ENCODE measurements around the gene RIMBP2.

RIMBP2 gene

GRCh38 chr12:130671556-130671955, 44.5 kb downstream of the RIMBP2 start:
- Histone ChIP-seq H3K27me3 (ENCODE audit: control insufficient read depth, insufficient read depth, low read length, poor library complexity, severe bottlenecking) (no peaks in the 10 kb centered on the region), H3K4me1 (ENCODE audit: control insufficient read depth, insufficient read depth, low read length) (no peaks in the 10 kb centered on the region), H3K9me3 (ENCODE audit: control insufficient read depth, low read length) (peaks cover 4% of the 10 kb centered on the region), H3K27ac (ENCODE audit: insufficient read depth, low read depth, low read length, poor library complexity, severe bottlenecking) (no peak overlapping the region), H3K36me3 (ENCODE audit: control insufficient read depth, insufficient read depth, low read length) (no peaks in the 10 kb centered on the region), H3K4me3 (ENCODE audit: insufficient read depth, low read depth, low read length) (no peak overlapping the region)
- 71 to 74% methylated on average over 5 of the region's 5 CpGs for WGBS, 2 experiments

GRCh38 chr12:130669797-130670196, 46.3 kb downstream of the RIMBP2 start:
- H3K9me3 ChIP-seq (ENCODE audit: control insufficient read depth, low read length), result peaks cover 4% of the 10 kb centered on the region
- no peaks in the 10 kb centered on the region for H3K27me3 ChIP-seq (ENCODE audit: control insufficient read depth, insufficient read depth, low read length, poor library complexity, severe bottlenecking)
- no peaks in the 10 kb centered on the region for H3K36me3 ChIP-seq (ENCODE audit: control insufficient read depth, insufficient read depth, low read length)
- no peak overlapping the region for H3K4me3 ChIP-seq (ENCODE audit: insufficient read depth, low read depth, low read length)
- 92 to 93% methylated on average over 8 of the region's 8 CpGs for WGBS, 2 experiments
- H3K27ac ChIP-seq (ENCODE audit: insufficient read depth, low read depth, low read length, poor library complexity, severe bottlenecking), result no peak overlapping the region
- H3K4me1 ChIP-seq (ENCODE audit: control insufficient read depth, insufficient read depth, low read length), result no peaks in the 10 kb centered on the region

GRCh38 chr12:130669205-130669557, 46.9 kb downstream of the RIMBP2 start:
- Histone ChIP-seq H3K4me1 (ENCODE audit: control insufficient read depth, insufficient read depth, low read length) (no peaks in the 10 kb centered on the region), H3K9me3 (ENCODE audit: control insufficient read depth, low read length) (peaks cover 4% of the 10 kb centered on the region)

GRCh38 chr12:130668286-130669204, 47.6 kb downstream of the RIMBP2 start:
- Histone ChIP-seq H3K9me3 (ENCODE audit: control insufficient read depth, low read length) (peaks cover 4% of the 10 kb centered on the region), H3K27me3 (ENCODE audit: control insufficient read depth, insufficient read depth, low read length, poor library complexity, severe bottlenecking) (no peaks in the 10 kb centered on the region), H3K27ac (ENCODE audit: insufficient read depth, low read depth, low read length, poor library complexity, severe bottlenecking) (no peak overlapping the region), H3K4me1 (ENCODE audit: control insufficient read depth, insufficient read depth, low read length) (no peaks in the 10 kb centered on the region), H3K36me3 (ENCODE audit: control insufficient read depth, insufficient read depth, low read length) (no peaks in the 10 kb centered on the region), H3K4me3 (ENCODE audit: insufficient read depth, low read depth, low read length) (no peak overlapping the region)
- WGBS, 2 experiments, result 94 to 95% methylated on average over 20 of the region's 20 CpGs

More at GRCh38 chr12:130669205-130669557, 46.9 kb downstream of the RIMBP2 start:
- no peaks in the 10 kb centered on the region for H3K27me3 ChIP-seq (ENCODE audit: control insufficient read depth, insufficient read depth, low read length, poor library complexity, severe bottlenecking)
- H3K36me3 ChIP-seq (ENCODE audit: control insufficient read depth, insufficient read depth, low read length), result no peaks in the 10 kb centered on the region
- no peak overlapping the region for H3K27ac ChIP-seq (ENCODE audit: insufficient read depth, low read depth, low read length, poor library complexity, severe bottlenecking)
- 82 to 85% methylated on average over 9 to 10 of the region's 10 CpGs for WGBS, 2 experiments
- H3K4me3 ChIP-seq (ENCODE audit: insufficient read depth, low read depth, low read length), result no peak overlapping the region

- no peak overlapping the region for H3K4me3 ChIP-seq (ENCODE audit: insufficient read depth, low read depth, low read length)
- H3K27ac ChIP-seq (ENCODE audit: insufficient read depth, low read depth, low read length, poor library complexity, severe bottlenecking), result no peak overlapping the region
- no peaks in the 10 kb centered on the region for H3K36me3 ChIP-seq (ENCODE audit: control insufficient read depth, insufficient read depth, low read length)
- H3K27me3 ChIP-seq (ENCODE audit: control insufficient read depth, insufficient read depth, low read length, poor library complexity, severe bottlenecking), result no peaks in the 10 kb centered on the region
- peaks cover 4% of the 10 kb centered on the region for H3K9me3 ChIP-seq (ENCODE audit: control insufficient read depth, low read length)
- 92 to 96% methylated on average over 7 of the region's 7 CpGs for WGBS, 2 experiments
- no peaks in the 10 kb centered on the region for H3K4me1 ChIP-seq (ENCODE audit: control insufficient read depth, insufficient read depth, low read length)
Observed at GRCh38 chr12:130667421-130667960, 48.6 kb downstream of the RIMBP2 start.

GRCh38 chr12:130666645-130667044, 49.5 kb downstream of the RIMBP2 start:
- WGBS, 2 experiments, result 86 to 92% methylated on average over 1 of the region's 1 CpG
- H3K9me3 ChIP-seq (ENCODE audit: control insufficient read depth, low read length), result peaks cover 4% of the 10 kb centered on the region
- no peaks in the 10 kb centered on the region for H3K27me3 ChIP-seq (ENCODE audit: control insufficient read depth, insufficient read depth, low read length, poor library complexity, severe bottlenecking)
- H3K27ac ChIP-seq (ENCODE audit: insufficient read depth, low read depth, low read length, poor library complexity, severe bottlenecking), result no peak overlapping the region
- no peaks in the 10 kb centered on the region for H3K36me3 ChIP-seq (ENCODE audit: control insufficient read depth, insufficient read depth, low read length)
- H3K4me1 ChIP-seq (ENCODE audit: control insufficient read depth, insufficient read depth, low read length), result no peaks in the 10 kb centered on the region
- no peak overlapping the region for H3K4me3 ChIP-seq (ENCODE audit: insufficient read depth, low read depth, low read length)

- no peak overlapping the region for H3K27ac ChIP-seq (ENCODE audit: insufficient read depth, low read depth, low read length, poor library complexity, severe bottlenecking)
- H3K9me3 ChIP-seq (ENCODE audit: control insufficient read depth, low read length), result peaks cover 4% of the 10 kb centered on the region
- no peaks in the 10 kb centered on the region for H3K27me3 ChIP-seq (ENCODE audit: control insufficient read depth, insufficient read depth, low read length, poor library complexity, severe bottlenecking)
- 89 to 95% methylated on average over 3 of the region's 3 CpGs for WGBS, 2 experiments
- H3K4me1 ChIP-seq (ENCODE audit: control insufficient read depth, insufficient read depth, low read length), result no peaks in the 10 kb centered on the region
- no peak overlapping the region for H3K4me3 ChIP-seq (ENCODE audit: insufficient read depth, low read depth, low read length)
- no peaks in the 10 kb centered on the region for H3K36me3 ChIP-seq (ENCODE audit: control insufficient read depth, insufficient read depth, low read length)
Observed at GRCh38 chr12:130665753-130666152, 50.3 kb downstream of the RIMBP2 start.

- no peaks in the 10 kb centered on the region for H3K36me3 ChIP-seq (ENCODE audit: control insufficient read depth, insufficient read depth, low read length)
- H3K27me3 ChIP-seq (ENCODE audit: control insufficient read depth, insufficient read depth, low read length, poor library complexity, severe bottlenecking), result no peaks in the 10 kb centered on the region
- H3K4me3 ChIP-seq (ENCODE audit: insufficient read depth, low read depth, low read length), result no peak overlapping the region
- no peak overlapping the region for H3K27ac ChIP-seq (ENCODE audit: insufficient read depth, low read depth, low read length, poor library complexity, severe bottlenecking)
- no peaks in the 10 kb centered on the region for H3K4me1 ChIP-seq (ENCODE audit: control insufficient read depth, insufficient read depth, low read length)
- peaks cover 4% of the 10 kb centered on the region for H3K9me3 ChIP-seq (ENCODE audit: control insufficient read depth, low read length)
- 82 to 83% methylated on average over 8 of the region's 8 CpGs for WGBS, 2 experiments
Observed at GRCh38 chr12:130664772-130665171, 51.3 kb downstream of the RIMBP2 start.

- no peak overlapping the region for H3K27ac ChIP-seq (ENCODE audit: insufficient read depth, low read depth, low read length, poor library complexity, severe bottlenecking)
- no peak overlapping the region for H3K4me3 ChIP-seq (ENCODE audit: insufficient read depth, low read depth, low read length)
- peaks cover 4% of the 10 kb centered on the region for H3K9me3 ChIP-seq (ENCODE audit: control insufficient read depth, low read length)
- H3K4me1 ChIP-seq (ENCODE audit: control insufficient read depth, insufficient read depth, low read length), result no peaks in the 10 kb centered on the region
- no peaks in the 10 kb centered on the region for H3K27me3 ChIP-seq (ENCODE audit: control insufficient read depth, insufficient read depth, low read length, poor library complexity, severe bottlenecking)
- no peaks in the 10 kb centered on the region for H3K36me3 ChIP-seq (ENCODE audit: control insufficient read depth, insufficient read depth, low read length)
- WGBS, 2 experiments, result 56 to 58% methylated on average over 16 to 20 of the region's 20 CpGs
Observed at GRCh38 chr12:130664252-130664651, 51.8 kb downstream of the RIMBP2 start.

- H3K9me3 ChIP-seq (ENCODE audit: control insufficient read depth, low read length), result peaks cover 4% of the 10 kb centered on the region
- H3K4me1 ChIP-seq (ENCODE audit: control insufficient read depth, insufficient read depth, low read length), result no peaks in the 10 kb centered on the region
- no peak overlapping the region for H3K4me3 ChIP-seq (ENCODE audit: insufficient read depth, low read depth, low read length)
- H3K36me3 ChIP-seq (ENCODE audit: control insufficient read depth, insufficient read depth, low read length), result no peaks in the 10 kb centered on the region
- H3K27me3 ChIP-seq (ENCODE audit: control insufficient read depth, insufficient read depth, low read length, poor library complexity, severe bottlenecking), result no peaks in the 10 kb centered on the region
- 76 to 77% methylated on average over 6 of the region's 6 CpGs for WGBS, 2 experiments
- H3K27ac ChIP-seq (ENCODE audit: insufficient read depth, low read depth, low read length, poor library complexity, severe bottlenecking), result no peak overlapping the region
Observed at GRCh38 chr12:130663514-130663913, 52.6 kb downstream of the RIMBP2 start.

Data from ectodermal cell (in vitro differentiated cells).